GM04504 (cell line): ENCODE results near the gene HIVEP3.

Source experiments
- DNase-seq: peaks from one replicate; pipeline ENCODE4 v3.0.0-alpha.2; 2012; ENCODE audit warnings: low read depth

HIVEP3 gene

DNA sequence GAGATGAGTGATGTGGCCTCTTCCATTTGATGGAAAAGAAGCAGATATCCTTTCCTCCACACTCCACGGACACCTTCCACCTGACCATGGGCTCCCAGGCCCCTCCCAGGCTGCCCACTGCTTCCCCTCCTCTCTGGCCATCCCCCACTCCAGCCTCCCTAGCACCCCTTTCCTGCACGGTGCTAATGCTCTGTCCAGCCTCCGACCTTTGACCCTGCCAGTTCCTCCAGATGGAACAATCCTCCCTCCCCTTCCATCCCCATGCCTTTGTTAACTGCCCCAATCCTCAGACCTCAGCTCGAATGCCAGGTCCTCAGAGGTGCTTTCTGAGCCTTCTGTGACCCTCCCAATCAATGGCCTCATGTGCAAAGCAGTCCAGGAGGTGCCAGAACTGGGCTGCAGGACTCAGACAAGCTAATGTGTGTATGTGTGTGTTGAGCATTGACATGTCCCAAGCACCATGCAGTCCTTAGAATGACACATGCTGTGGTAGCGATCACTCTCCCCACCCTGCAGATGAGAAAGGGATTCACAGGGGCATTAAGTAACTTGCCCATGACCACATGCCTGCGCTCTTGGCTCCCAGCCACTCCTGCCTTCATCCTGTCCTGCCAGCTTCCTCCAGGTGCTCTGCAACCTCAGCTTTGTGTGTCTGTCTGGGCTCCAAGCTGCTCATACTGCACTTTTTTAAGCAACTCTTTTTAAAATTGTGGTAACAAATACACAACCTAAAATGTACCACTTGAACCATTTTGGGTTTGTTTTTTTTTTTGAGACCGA is 370.8 kb downstream of the HIVEP3 start:
- no peak for DNase-seq

DNA sequence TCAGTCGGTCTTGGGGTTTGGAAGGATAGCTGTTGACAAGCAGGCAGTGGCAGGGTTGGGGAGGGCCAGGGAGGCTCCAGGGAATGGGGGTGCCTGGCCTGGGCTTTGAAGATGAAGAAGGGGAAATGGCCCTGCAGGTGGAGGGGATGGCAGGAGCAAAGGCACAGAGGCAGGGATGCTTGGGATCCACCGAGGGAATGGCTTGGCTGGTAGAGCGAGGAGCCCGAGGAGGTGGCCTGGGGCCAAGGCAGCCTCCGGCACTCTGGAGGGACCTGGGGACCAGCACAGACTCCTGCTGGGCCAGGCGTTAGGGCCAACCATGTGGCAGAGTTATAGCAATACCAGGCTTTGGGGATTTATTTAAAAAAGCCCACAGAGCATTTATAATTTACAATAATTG is 371.4 kb downstream of the HIVEP3 start:
- no peak for DNase-seq

- DNase-seq: no peak
Measured at GRCh38 chr1:41546833-41547135, 371.9 kb downstream of the HIVEP3 start.

DNA sequence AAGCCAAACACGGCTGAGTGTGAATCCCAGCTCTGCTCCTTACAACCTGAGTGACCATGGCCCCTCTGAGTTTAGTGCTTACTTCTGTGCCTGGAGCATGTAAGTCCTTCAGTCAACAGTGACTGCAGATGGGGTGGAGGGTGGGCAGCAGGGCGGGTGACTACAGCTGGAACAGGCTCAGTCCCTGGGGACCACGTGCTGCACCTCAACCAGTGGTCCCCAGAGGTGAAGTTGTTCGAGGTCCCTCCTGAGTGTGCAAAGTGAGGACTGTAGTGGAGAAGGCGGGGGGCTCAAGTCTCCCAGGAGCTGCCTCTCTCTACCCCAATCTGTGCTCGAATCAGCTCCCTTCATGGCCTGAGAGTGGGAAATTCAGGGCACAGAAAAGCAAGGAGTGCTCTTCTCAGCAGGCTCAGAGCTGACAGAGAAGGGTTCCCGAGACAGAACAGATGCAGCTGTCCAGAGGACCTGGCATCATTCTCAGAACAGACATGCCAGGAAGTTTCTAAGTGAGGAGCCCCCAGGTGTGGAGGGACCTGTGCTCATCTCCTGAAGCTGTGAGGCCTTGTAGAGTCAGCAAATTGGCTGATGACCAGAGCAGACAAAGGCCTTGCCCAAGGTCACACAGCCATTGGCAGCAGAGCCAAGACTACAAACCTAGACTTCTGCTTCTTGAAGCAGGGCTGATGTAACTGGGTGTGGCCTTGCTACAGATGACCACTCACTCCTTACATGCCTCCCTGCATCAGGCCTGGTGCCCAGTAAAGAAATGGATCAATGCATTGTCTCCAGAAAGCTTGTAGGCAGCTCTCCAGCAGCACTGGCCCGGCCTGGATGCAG is 372.5 kb downstream of the HIVEP3 start:
- no peak for DNase-seq

- DNase-seq: no peak
Measured at GRCh38 chr1:41542196-41542930, 376.4 kb downstream of the HIVEP3 start.

GRCh38 chr1:41541592-41541952 is 377.1 kb downstream of the HIVEP3 start:
- no peak for DNase-seq

- no peak for DNase-seq
Measured at GRCh38 chr1:41540886-41541591, 377.7 kb downstream of the HIVEP3 start.

- DNase-seq: no peak
Measured at GRCh38 chr1:41539999-41540398, 378.7 kb downstream of the HIVEP3 start.

GRCh38 chr1:41539418-41539805 is 379.3 kb downstream of the HIVEP3 start:
- no peak for DNase-seq

GRCh38 chr1:41538741-41539417 is 379.8 kb downstream of the HIVEP3 start:
- no peak for DNase-seq

- DNase-seq: peak; percentile 42
Measured at GRCh38 chr1:41537788-41538351, 380.9 kb downstream of the HIVEP3 start.

GRCh38 chr1:41537251-41537650 is 381.5 kb downstream of the HIVEP3 start:
- no peak for DNase-seq

DNA sequence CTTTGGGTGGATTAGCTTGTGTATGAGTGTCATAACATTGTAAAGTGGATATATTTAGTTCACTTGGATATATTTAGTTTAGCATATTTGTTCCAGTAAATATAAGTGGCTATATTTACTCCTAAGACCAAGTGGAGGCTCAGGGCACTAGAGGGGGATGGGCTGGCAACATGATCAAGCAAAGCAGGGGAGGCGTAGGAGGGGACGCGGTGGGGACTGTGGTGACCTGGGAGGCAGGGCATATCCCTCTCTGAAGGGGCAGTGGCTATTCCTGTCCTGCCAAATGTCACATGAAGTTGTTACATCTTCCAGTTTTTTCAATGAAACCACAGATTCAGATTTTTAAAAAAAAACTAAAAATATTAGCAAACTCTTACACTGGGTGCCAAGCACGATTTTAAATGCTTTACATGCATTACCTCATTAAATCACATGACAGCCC is 382.3 kb downstream of the HIVEP3 start:
- no peak for DNase-seq

- no peak for DNase-seq
Measured at GRCh38 chr1:41535716-41536115, 383.0 kb downstream of the HIVEP3 start.

- no peak for DNase-seq
Measured at GRCh38 chr1:41535276-41535675, 383.4 kb downstream of the HIVEP3 start.

DNA sequence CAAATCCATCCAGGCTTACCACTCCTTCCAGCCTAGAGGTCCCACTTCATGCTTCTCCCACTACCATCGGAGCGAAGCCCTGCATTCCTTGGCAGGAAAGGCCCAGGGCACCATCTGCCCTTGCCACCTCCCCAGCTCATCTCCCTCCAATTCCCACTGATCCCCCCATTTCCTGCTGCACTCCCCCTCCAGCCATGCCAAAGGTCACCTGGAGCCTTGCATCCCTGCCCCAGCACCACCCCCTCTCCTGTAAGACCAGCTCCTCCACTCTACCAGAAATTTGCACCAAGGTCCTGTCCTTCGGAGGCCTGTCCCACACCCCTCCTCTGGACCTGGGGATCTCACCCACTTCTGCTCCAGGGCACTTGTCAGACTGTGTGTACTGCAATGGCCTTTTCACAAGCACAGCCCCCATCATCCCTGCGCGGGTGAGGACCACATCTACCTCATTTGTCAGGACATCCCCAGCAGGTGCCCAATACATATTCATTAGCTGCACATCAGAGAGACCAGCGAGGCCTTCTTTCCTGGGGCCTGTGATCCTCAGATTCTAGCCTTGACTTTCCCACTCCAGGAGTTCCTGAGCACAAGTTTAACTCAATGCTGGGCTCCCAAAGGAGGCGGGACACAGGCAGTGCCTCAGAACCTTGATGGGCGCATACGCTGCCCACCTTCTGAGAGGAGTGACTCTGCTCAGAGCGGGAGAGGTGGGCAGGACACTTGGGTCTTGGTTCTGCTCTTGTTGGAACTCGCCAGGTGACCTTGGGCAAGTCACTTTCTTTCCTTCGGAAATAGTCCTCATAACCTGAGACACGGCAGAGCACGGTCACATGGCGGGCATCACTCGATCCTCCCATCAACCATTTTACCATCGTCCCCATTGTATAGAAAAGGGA is 384.3 kb downstream of the HIVEP3 start:
- DNase-seq: no peak

GRCh38 chr1:41533731-41534080 is 385.0 kb downstream of the HIVEP3 start:
- no peak for DNase-seq

DNA sequence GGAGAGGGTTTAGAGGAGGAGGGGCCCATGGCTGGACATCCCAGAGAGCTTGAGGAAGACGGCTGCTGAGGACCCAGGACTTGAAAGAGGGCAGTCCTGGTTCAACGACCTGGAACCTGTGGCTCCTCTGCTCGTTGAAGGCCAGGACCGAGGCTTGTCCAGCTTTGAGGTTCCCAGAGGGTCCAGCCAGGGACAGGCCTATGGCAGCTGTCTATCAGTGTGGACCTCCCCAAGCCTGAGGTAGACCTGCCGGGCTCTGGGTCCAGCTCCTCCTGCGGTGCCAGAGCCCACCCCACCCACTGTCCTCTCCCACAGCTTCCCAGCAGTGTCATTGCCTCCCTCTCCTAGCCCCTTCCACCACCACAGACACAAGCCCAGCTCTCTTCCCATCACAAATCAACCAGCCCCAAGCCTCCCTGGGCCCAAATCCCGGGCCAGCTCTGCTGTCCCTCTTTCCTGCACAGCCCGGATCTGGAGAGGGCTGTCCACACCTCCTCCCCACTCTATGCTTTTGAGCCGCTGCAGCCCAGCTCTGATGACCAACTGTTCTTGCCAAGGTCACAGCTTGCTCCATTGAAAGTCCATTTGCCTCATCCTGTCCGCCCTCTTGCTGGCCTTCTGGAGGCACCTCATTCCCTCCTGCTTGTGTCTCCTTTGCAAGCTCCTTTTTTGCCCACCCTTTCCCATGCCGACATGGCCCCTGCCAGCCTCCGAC is 385.5 kb downstream of the HIVEP3 start:
- no peak for DNase-seq

GRCh38 chr1:41532206-41532975 is 386.3 kb downstream of the HIVEP3 start:
- DNase-seq: no peak
